KBM-7 (cell line): ENCODE data around the gene PPIL3.

Experiments used
- DNase-seq: peaks from one replicate; pipeline ENCODE4 v3.0.0-alpha.2; 2015
- in situ Hi-C: fragments of 300-500 bp; cut with MboI; formaldehyde crosslinking; loops from 2 replicates; pipeline ENCODE4 v1.14.3; 2020; ENCODE audit warnings: low sequenced_read_pairs, low pct_unique_long_range_greater_than_20kb, mixed read lengths

The PPIL3 gene

GRCh38 chr2:200821686-200822245 lies 67.1 kb downstream of the PPIL3 start:
- no peak for DNase-seq
- in situ Hi-C loops = no loop called here
